HEK293T (cell line): ENCODE measurements around the gene CDC42EP3.

ENCODE experiments used
- CTCF ChIA-PET: fragments of 350-600 bp; formaldehyde crosslinking; extraction: SDS; loops from one replicate; lab custom pipeline; 2021; ENCODE audit warnings: antibody characterized with exemption, inconsistent platforms; lab: Yijun Ruan, JAX
- POLR2A ChIA-PET: fragments of 350-600 bp; formaldehyde crosslinking; extraction: SDS; loops from one replicate; lab custom pipeline; 2020; ENCODE audit warnings: antibody characterized with exemption, inconsistent platforms; lab: Yijun Ruan, JAX
- DNase-seq: peaks from one replicate; pipeline ENCODE4 v3.0.0; 2012; ENCODE audit warnings: mixed read lengths; ENCODE audit errors: extremely low spot score
- ARNT ChIP-seq: fragments of 450-650 bp; IDR thresholded peaks from 2 replicates; pipeline ENCODE4 v1.6.1; 2017; ENCODE audit warnings: mild to moderate bottlenecking
- BHLHE40 ChIP-seq: fragments of 450-650 bp; IDR thresholded peaks from 2 replicates; pipeline ENCODE4 v1.6.1; 2016; ENCODE audit warnings: mild to moderate bottlenecking, moderate library complexity, borderline replicate concordance
- CTBP1 ChIP-seq: fragments of 450-650 bp; IDR thresholded peaks from 2 replicates; pipeline ENCODE4 v1.6.1; 2016; ENCODE audit warnings: borderline replicate concordance
- ELF4 ChIP-seq: fragments of 450-650 bp; IDR thresholded peaks from 2 replicates; pipeline ENCODE4 v1.6.1; 2017; ENCODE audit warnings: antibody characterized with exemption
- FOXA1 ChIP-seq: fragments of 450-650 bp; IDR thresholded peaks from 2 replicates; pipeline ENCODE4 v1.6.1; 2016; ENCODE audit warnings: mild to moderate bottlenecking
- FOXK2 ChIP-seq: fragments of 450-650 bp; IDR thresholded peaks from 2 replicates; pipeline ENCODE4 v1.6.1; 2016; ENCODE audit warnings: mild to moderate bottlenecking
- FOXM1 ChIP-seq: fragments of 450-650 bp; IDR thresholded peaks from 2 replicates; pipeline ENCODE4 v1.6.1; 2017; ENCODE audit warnings: mild to moderate bottlenecking, borderline replicate concordance
- HDGF ChIP-seq: fragments of 450-650 bp; IDR thresholded peaks from 2 replicates; pipeline ENCODE4 v1.6.1; 2017; ENCODE audit warnings: antibody characterized with exemption, borderline replicate concordance
- L3MBTL2 ChIP-seq: fragments of 450-650 bp; conservative IDR thresholded peaks from 2 replicates; pipeline ENCODE4 v1.6.1; 2016; ENCODE audit warnings: mild to moderate bottlenecking
- LEF1 ChIP-seq: fragments of 450-650 bp; IDR thresholded peaks from 2 replicates; pipeline ENCODE4 v1.6.1; 2017; ENCODE audit warnings: mild to moderate bottlenecking, borderline replicate concordance
- NFRKB ChIP-seq: fragments of 450-650 bp; IDR thresholded peaks from 2 replicates; pipeline ENCODE4 v1.6.1; 2016; ENCODE audit warnings: mild to moderate bottlenecking, moderate library complexity
- PKNOX1 ChIP-seq: fragments of 450-650 bp; IDR thresholded peaks from 2 replicates; pipeline ENCODE4 v1.6.1; 2016
- SP1 ChIP-seq: fragments of 450-650 bp; IDR thresholded peaks from 2 replicates; pipeline ENCODE4 v1.6.1; 2017
- SUZ12 ChIP-seq: fragments of 450-650 bp; IDR thresholded peaks from 2 replicates; pipeline ENCODE4 v1.6.1; 2016; ENCODE audit warnings: mild to moderate bottlenecking
- TARDBP ChIP-seq: fragments of 450-650 bp; IDR thresholded peaks from 2 replicates; pipeline ENCODE4 v1.6.1; 2016
- ZNF384 ChIP-seq: fragments of 450-650 bp; IDR thresholded peaks from 2 replicates; pipeline ENCODE4 v1.6.1; 2016

Gene CDC42EP3

GRCh38 chr2:37601569-37601968, 69.9 kb downstream of the CDC42EP3 start:
- DNase-seq: no peak
- ChIA-PET CTCF (no interaction called here), POLR2A (no interaction called here)
- no peak for TF ChIP-seq NFRKB
- no peak for TF ChIP-seq FOXA1
- TF ChIP-seq HDGF: no peak
- TF ChIP-seq PKNOX1: no peak
- TF ChIP-seq ARNT: no peak
- TF ChIP-seq ZNF384: no peak
- no peak for TF ChIP-seq CTBP1
- no peak for TF ChIP-seq SP1
- TF ChIP-seq LEF1: no peak
- no peak for TF ChIP-seq L3MBTL2
- no peak for TF ChIP-seq TARDBP
- no peak for TF ChIP-seq ELF4
- no peak for TF ChIP-seq FOXM1
- TF ChIP-seq SUZ12: no peak
- no peak for TF ChIP-seq BHLHE40

GRCh38 chr2:37600735-37601134, 70.7 kb downstream of the CDC42EP3 start:
- DNase-seq: no peak
- ChIA-PET POLR2A (no interaction called here), CTCF (no interaction called here)
- TF ChIP-seq FOXK2 (no peak), ZNF384 (no peak), TARDBP (no peak), LEF1 (no peak), FOXM1 (no peak), FOXA1 (no peak), NFRKB (no peak), BHLHE40 (no peak), SUZ12 (no peak), ARNT (no peak), L3MBTL2 (no peak), CTBP1 (no peak), PKNOX1 (no peak), HDGF (no peak), SP1 (no peak), ELF4 (no peak)

- TF ChIP-seq HDGF: no peak
- no peak for DNase-seq
- CTCF ChIA-PET: no interaction called here
- POLR2A ChIA-PET: no interaction called here
These were observed 71.5 kb downstream of the CDC42EP3 start for GRCh38 chr2:37599688-37600525.

- ChIA-PET POLR2A (no interaction called here), CTCF (no interaction called here)
- TF ChIP-seq ARNT (no peak), BHLHE40 (no peak), FOXA1 (no peak), FOXM1 (no peak), ELF4 (no peak), TARDBP (no peak), SP1 (no peak), ZNF384 (no peak), SUZ12 (no peak), CTBP1 (no peak), LEF1 (no peak), HDGF (no peak), FOXK2 (no peak), PKNOX1 (no peak), NFRKB (no peak), L3MBTL2 (no peak)
- no peak for DNase-seq
These were observed 77.7 kb downstream of the CDC42EP3 start for GRCh38 chr2:37593694-37594093.

- ChIA-PET CTCF (no interaction called here), POLR2A (no interaction called here)
- TF ChIP-seq FOXK2 (no peak), TARDBP (no peak), SUZ12 (no peak), HDGF (no peak), NFRKB (no peak), BHLHE40 (no peak), L3MBTL2 (no peak), FOXA1 (no peak), SP1 (no peak), LEF1 (no peak), FOXM1 (no peak), PKNOX1 (no peak), ZNF384 (no peak)
- DNase-seq: no peak
These were observed 78.4 kb downstream of the CDC42EP3 start for GRCh38 chr2:37593024-37593423.
